D721Med (cell line): ENCODE data around the gene SMAD3.

ENCODE experiments used
- DNase-seq: peaks from one replicate; pipeline ENCODE4 v3.0.0; 2011; ENCODE audit warnings: low spot score; ENCODE audit not compliant: insufficient read length
- FAIRE-seq: peaks from 2 replicates; lab custom pipeline; 2011; peaks lifted over from hg19 to GRCh38; lab: Jason Lieb, UNC
- TF ChIP-seq, protein P1 (sequence below): IDR thresholded peaks from 2 replicates; pipeline ENCODE4 v1.5.1; 2012; ENCODE audit warnings: mild to moderate bottlenecking, control low read depth; ENCODE audit not compliant: insufficient read depth; ENCODE audit errors: missing control alignments

Gene SMAD3

DNA sequence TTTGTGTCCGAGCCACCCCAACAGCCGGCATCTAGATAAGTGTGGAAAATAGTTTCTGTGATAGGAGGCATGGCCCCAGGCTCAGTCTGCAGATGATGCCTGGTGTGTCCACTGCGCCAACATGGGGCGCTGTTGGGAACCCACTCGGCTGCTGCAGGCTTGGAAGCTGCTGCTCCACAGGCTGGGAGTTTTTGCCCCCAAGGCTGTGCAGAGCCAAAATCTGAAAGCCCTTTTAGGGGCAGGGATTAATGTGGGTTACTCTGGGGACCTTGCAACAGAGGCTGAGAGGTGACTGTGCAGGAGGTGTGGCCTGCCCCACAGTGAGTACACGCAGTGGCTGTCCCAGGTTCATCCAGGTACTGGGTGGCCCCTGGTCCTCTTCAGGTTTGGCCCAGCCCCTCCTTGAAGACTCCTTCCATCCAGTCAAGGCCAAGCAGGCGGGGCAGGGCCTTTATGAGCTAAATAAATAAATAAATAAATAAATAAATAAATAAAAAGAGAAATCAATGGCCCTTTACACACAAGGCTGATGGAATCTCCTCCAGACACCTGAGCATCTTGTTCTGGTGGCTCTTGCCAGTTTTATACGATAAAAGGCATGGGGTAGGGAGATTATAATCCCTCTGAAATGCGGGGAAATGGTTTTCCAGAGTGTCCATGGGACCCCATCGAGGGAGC, 115.3 kb downstream of the SMAD3 start:
- no peak for DNase-seq
- TF ChIP-seq, protein P1, sequence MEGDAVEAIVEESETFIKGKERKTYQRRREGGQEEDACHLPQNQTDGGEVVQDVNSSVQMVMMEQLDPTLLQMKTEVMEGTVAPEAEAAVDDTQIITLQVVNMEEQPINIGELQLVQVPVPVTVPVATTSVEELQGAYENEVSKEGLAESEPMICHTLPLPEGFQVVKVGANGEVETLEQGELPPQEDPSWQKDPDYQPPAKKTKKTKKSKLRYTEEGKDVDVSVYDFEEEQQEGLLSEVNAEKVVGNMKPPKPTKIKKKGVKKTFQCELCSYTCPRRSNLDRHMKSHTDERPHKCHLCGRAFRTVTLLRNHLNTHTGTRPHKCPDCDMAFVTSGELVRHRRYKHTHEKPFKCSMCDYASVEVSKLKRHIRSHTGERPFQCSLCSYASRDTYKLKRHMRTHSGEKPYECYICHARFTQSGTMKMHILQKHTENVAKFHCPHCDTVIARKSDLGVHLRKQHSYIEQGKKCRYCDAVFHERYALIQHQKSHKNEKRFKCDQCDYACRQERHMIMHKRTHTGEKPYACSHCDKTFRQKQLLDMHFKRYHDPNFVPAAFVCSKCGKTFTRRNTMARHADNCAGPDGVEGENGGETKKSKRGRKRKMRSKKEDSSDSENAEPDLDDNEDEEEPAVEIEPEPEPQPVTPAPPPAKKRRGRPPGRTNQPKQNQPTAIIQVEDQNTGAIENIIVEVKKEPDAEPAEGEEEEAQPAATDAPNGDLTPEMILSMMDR = no peak
- FAIRE-seq = no peak

DNA sequence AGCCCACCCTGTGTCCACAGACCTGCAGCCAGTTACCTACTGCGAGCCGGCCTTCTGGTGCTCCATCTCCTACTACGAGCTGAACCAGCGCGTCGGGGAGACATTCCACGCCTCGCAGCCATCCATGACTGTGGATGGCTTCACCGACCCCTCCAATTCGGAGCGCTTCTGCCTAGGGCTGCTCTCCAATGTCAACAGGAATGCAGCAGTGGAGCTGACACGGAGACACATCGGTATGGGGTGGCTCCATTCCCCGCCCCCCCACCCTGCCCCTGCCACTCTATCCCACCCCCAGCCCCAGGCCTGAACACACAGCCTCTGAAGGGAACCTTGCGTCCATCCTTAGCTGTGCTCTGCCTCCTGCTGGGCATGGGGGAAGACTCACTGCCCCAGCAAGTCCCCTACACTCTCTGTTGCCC, 115.8 kb downstream of the SMAD3 start:
- TF ChIP-seq, protein P1 = no peak
- FAIRE-seq (no peak), DNase-seq (no peak)

DNA sequence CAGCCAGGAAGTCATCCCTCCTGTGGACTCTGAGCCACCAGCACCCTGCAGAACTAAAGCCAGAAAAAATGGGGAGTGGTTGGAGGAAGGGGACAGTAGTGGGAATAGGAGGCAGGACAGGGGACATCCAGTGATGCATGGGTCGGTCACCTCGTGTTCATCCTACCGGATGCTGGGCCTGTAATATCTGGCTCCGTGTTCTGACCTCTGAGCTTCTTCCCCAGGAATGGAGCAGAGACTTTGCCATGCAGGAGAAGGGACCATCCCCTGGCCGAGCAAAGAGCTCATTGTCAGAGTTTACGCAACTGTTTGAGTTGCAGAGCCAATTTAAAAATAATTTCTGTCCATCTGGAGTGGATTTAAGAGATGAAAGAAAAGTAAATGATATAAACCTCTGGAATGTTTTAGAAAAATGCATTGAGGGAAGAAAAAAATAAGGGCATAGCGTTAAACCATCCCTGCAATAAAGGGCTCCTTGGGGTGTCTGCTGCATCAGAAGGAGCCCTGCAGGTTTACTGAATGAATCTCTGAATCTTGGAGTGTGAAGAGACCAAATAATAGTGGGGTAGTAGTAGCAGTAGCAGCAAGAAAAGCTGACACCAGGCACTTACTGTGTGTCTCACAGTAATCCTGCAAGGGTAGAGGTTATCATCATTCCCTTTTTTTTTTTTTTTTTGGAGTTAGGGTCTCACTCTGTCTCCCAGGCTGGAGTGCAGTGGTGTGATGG, 118.2 kb downstream of the SMAD3 start:
- FAIRE-seq = no peak
- TF ChIP-seq, protein P1 = no peak
- DNase-seq = no peak

DNA sequence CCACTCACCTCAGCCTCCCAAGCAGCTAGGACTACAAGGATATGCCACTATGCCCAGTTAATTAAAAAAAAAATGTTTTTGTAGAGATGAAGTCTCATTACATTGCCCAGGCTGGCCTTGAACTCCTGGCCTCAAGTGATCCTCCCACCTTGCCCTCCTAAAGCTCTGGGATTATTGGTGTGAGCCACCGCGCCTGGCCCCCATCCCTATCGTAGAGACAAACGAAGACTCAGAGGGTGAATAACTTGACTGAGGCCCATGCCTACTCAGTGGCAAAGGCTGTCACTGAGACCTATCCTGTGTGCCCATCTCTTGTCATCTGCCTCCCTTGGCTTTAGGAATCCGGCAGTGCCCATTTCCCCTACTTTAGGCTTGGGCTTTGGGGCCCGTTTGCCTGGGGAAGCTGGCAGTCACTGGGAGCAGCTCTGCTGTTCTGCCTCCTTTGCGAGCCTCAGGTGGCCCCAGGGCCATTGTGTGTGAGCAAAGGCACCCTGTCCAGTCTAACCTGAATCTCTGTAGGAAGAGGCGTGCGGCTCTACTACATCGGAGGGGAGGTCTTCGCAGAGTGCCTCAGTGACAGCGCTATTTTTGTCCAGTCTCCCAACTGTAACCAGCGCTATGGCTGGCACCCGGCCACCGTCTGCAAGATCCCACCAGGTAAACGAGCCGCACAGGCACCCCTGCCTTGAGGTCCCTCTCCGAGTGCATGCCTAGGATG, 119.0 kb downstream of the SMAD3 start:
- DNase-seq (no peak), FAIRE-seq (no peak)
- TF ChIP-seq, protein P1 = no peak

DNA sequence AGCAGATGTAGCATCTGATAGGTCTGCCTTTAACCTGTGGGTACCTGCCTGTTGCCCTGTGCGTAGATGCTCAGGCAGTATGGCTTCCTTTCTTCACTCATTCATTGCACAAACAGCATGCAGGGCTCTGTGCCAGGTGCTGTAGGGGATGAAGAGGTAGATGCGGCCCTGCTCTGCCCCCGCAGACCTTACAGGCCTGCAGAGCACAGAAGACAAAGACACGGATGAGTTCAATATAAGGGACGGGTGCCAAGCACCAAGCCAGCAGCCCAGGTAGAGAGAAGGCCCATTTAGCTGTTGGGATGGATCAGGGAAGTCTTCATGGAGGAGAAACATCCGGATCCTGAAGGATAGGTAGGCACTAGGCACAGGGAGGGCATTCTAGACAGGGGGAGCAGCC, 119.6 kb downstream of the SMAD3 start:
- no peak for DNase-seq
- FAIRE-seq = no peak
- TF ChIP-seq, protein P1 = no peak

DNA sequence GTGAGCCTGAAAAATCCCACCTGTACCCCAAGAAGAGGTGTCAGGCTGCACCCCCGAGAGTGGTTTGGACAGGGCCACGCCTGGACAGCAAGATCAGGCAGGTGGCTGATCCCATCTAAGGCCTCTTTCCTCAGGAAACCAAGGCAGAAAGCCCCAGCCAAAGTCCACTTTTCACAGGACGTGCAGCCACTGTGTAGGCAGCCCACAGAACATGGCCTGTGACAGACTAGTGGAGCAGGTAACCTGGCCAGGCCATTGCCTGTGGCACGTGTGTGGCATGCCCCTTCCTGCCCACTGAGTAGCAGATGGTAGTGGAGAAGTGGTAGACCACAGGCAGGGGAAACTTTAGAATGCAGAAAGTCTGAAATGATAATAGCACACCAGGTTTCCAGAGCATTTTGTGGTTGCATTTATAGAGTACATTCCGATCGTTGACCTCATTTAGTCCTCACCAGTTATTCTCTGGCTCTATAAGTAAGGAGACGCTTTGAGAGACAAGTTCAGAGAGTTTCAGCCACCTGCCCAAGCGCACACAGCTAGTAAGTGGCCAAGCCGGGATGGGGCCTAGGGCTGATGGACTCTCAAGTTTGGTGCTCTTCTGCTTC, 120.3 kb downstream of the SMAD3 start:
- TF ChIP-seq, protein P1 = no peak
- DNase-seq (no peak), FAIRE-seq (no peak)
